A673 (cell line): ENCODE data around the gene TUT7. TPM values are rescaled to one million over a fixed set of nuclear protein-coding genes. Genes with fewer than 3 reads are reported as not detected.

Experiments used
- BruUV-seq: library from RNA; stranded (reverse); fragments of 400-500 nt; replicated peaks from 2 replicates; lab custom pipeline; 2021; lab: Mats Ljungman, UMichigan
- CTCF ChIA-PET: fragments of 300-600 bp; sonication (Branson Sonifier 250); formaldehyde crosslinking; loops from one replicate; lab custom pipeline; 2022; ENCODE audit warnings: antibody characterized with exemption; lab: Charles Lee
- POLR2A ChIA-PET: fragments of 300-600 bp; sonication (Branson Sonifier 250); formaldehyde crosslinking; loops from one replicate; lab custom pipeline; 2022; ENCODE audit warnings: antibody characterized with exemption; ENCODE audit not compliant: low non-redundant PET; lab: Charles Lee
- DNase-seq: peaks from one replicate; pipeline ENCODE4 v3.0.0-alpha.2; 2015; ENCODE audit warnings: low spot score
- H3K27ac ChIP-seq: fragments of 200-600 bp; sonication (generic); 2 replicates; pipeline ENCODE4 v1.5.1; 2016; ENCODE audit warnings: mixed run types, low read depth, mild to moderate bottlenecking, mixed read lengths, antibody characterized with exemption, low read length; ENCODE audit not compliant: poor library complexity, severe bottlenecking
- H3K27me3 ChIP-seq: fragments of 200-600 bp; sonication (generic); replicated peaks from 2 replicates; pipeline ENCODE4 v1.6.1; 2017; ENCODE audit warnings: mixed run types, low read depth, mild to moderate bottlenecking, mixed read lengths, antibody characterized with exemption, low read length; ENCODE audit not compliant: insufficient read depth, poor library complexity
- H3K36me3 ChIP-seq: fragments of 200-600 bp; sonication (generic); 2 replicates; pipeline ENCODE4 v1.6.1; 2016; ENCODE audit warnings: mixed run types, mild to moderate bottlenecking, mixed read lengths, antibody characterized with exemption, low read length; ENCODE audit not compliant: insufficient read depth, poor library complexity, severe bottlenecking
- H3K4me1 ChIP-seq: fragments of 200-600 bp; sonication (generic); 2 replicates; pipeline ENCODE4 v1.6.1; 2017; ENCODE audit warnings: mixed run types, mild to moderate bottlenecking, mixed read lengths, antibody characterized with exemption, low read length; ENCODE audit not compliant: insufficient read depth, poor library complexity, severe bottlenecking
- H3K4me3 ChIP-seq: fragments of 200-600 bp; sonication (generic); 2 replicates; pipeline ENCODE4 v1.5.1; 2016; ENCODE audit warnings: low read depth, mixed run types, mild to moderate bottlenecking, mixed read lengths, low read length; ENCODE audit not compliant: poor library complexity, severe bottlenecking
- H3K9me3 ChIP-seq: fragments of 200-600 bp; sonication (generic); 2 replicates; pipeline ENCODE4 v1.6.1; 2016; ENCODE audit warnings: mixed run types, low read depth, mild to moderate bottlenecking, mixed read lengths, antibody characterized with exemption, low read length; ENCODE audit not compliant: poor library complexity, severe bottlenecking
- EZH2 ChIP-seq: fragments of 200-600 bp; sonication (generic); IDR thresholded peaks from 2 replicates; pipeline ENCODE4 v1.6.1; 2017; ENCODE audit warnings: borderline replicate concordance, low read depth, mild to moderate bottlenecking, mixed read lengths, antibody characterized with exemption, low read length; ENCODE audit not compliant: poor library complexity, severe bottlenecking
- intact Hi-C: fragments of 100-400 bp; cut with micrococcal nuclease; formaldehyde crosslinking; loops from one replicate; pipeline ENCODE4 v1.10.0; 2022; ENCODE audit not compliant: unreplicated experiment
- total RNA-seq: library from RNA; stranded (reverse); gene quantifications from 2 replicates; pipeline ENCODE4 v1.2.3, GENCODE V29; 2021
- TF ChIP-seq, protein P1 (sequence below): fragments of 300-800, 200-600 bp; sonication (generic); conservative IDR thresholded peaks from 2 replicates; pipeline ENCODE4 v1.5.1; 2017; ENCODE audit warnings: low read depth, mild to moderate bottlenecking, antibody characterized with exemption, low read length, moderate library complexity, mixed read lengths

TUT7 gene
- total RNA-seq, 1 experiment from 2014 or later: 22.7 TPM

DNA sequence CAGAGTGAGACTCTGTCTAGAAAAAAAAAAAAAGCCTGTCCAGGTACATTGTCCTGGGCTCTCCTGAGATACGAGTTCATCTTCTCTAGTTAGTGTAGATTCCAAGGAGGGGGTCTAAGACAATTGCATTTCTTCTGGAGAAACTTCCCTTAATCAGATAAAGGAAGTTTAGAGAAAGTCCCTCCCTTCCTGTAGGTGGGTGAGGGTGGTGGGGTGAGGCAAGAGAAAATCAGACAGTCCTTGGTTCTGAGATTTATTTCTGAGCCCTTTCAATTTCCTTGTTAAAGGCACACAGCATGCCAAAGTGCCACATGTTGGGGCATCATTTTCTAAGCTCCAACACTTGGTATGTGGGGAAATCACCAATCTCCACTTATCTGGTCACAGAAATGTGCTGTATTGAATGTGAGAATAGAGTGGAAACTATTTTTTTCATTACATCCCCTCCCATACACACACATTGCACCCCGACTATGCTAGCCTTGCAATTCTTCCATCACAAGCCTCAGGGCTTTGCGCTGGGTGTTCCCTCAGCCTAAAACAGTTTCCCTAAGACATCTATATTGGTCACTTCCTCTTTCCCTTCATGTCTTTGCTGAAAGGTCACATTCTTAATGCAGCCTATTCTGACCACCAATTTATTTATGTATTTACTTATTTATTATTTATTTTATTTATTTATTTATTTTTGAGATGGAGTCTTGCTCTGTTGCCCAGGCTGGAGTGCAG lies 5.1 kb upstream of the TUT7 start:
- ChIA-PET CTCF (no interaction called here), POLR2A (no interaction called here)

DNA sequence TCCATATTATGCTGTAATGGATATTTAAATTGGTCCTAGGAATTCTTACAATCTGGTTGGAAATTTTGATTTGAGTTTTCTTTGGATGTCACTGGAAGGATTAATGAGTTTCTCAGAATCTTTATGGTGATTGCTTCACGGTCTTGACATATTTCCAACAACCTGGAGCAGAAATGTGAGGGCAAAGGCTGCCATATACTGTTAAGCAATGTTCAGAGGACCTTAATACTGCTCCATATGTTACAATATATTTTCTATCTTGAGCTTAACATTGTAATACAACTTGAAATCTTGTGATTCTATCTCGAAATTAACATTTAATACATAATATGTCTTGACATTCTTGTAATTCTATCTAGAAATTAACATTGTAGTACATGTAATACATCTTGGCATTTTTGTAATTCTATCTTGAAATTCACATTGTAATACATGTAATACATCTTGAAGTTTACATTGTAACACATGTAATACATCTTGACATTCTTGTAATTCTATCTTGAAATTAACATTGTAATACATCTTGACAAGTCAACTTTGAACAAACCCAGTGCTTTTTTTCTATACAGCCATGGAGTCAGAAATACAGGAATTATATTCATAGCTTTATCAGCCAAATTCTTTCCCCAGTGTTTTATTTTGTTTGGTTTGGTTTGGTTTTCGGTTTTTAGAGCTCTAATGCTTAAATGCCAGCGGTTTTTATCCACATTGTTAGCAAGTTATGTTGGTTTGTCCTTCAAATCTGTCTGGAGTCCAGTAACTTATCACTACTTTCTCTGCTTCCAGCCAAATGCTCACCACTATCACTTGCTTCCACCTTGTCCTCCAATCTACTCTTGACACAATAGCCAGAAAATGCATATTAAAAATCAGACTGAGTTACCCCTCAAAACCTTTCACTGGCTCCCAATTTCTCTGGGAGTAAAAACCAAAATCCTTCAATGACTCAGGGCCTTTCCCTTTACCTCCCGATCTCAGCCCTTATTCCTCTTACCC lies 3.0 kb upstream of the TUT7 start:
- no peak for DNase-seq
- H3K27me3 ChIP-seq: no peaks in the 10 kb centered on the region
- TF ChIP-seq EZH2: no peak
- TF ChIP-seq, protein P1, sequence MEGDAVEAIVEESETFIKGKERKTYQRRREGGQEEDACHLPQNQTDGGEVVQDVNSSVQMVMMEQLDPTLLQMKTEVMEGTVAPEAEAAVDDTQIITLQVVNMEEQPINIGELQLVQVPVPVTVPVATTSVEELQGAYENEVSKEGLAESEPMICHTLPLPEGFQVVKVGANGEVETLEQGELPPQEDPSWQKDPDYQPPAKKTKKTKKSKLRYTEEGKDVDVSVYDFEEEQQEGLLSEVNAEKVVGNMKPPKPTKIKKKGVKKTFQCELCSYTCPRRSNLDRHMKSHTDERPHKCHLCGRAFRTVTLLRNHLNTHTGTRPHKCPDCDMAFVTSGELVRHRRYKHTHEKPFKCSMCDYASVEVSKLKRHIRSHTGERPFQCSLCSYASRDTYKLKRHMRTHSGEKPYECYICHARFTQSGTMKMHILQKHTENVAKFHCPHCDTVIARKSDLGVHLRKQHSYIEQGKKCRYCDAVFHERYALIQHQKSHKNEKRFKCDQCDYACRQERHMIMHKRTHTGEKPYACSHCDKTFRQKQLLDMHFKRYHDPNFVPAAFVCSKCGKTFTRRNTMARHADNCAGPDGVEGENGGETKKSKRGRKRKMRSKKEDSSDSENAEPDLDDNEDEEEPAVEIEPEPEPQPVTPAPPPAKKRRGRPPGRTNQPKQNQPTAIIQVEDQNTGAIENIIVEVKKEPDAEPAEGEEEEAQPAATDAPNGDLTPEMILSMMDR: no peak
- ChIA-PET POLR2A (no interaction called here), CTCF (no interaction called here)
- H3K4me1 ChIP-seq: peaks cover 11% of the 10 kb centered on the region
- BruUV-seq: no TSS peak
- intact Hi-C loops: no loop called here
- no peak overlapping the region for H3K4me3 ChIP-seq
- H3K36me3 ChIP-seq: no peaks in the 10 kb centered on the region
- no peaks in the 10 kb centered on the region for H3K9me3 ChIP-seq
- no peak overlapping the region for H3K27ac ChIP-seq

More for the DNA sequence above, 5.1 kb upstream of the TUT7 start:
- H3K27ac ChIP-seq: no peak overlapping the region
- H3K4me3 ChIP-seq: no peak overlapping the region
- intact Hi-C loops: no loop called here
- no peaks in the 10 kb centered on the region for H3K27me3 ChIP-seq
- no peak for TF ChIP-seq EZH2
- TF ChIP-seq, protein P1: no peak
- no peaks in the 10 kb centered on the region for H3K9me3 ChIP-seq
- BruUV-seq: no TSS peak
- no peak for DNase-seq
- H3K4me1 ChIP-seq: no peaks in the 10 kb centered on the region
- H3K36me3 ChIP-seq: no peaks in the 10 kb centered on the region

DNA sequence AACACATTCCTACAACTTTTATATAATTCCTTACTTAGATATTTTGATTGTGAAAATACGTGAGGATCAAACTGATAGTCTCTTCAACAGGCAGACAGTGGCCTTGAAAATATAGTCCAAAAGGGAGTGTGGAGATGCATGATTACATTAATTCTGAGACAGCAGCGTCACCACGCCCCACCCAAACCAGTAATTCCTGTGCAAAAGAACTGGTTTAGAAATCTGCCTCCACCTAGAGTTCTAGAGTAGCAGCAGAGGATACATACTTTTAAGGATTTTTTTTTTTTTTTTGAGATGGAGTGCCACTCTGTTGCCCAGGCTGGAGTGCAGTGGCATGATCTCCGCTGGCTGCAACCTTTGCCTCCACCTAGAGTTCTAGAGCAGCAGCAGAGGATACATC lies 1.6 kb upstream of the TUT7 start:
- TF ChIP-seq, protein P1: no peak
- TF ChIP-seq EZH2: no peak
- Histone ChIP-seq H3K36me3 (no peaks in the 10 kb centered on the region), H3K27me3 (no peaks in the 10 kb centered on the region), H3K9me3 (no peaks in the 10 kb centered on the region), H3K27ac (no peak overlapping the region), H3K4me1 (peaks cover 16% of the 10 kb centered on the region), H3K4me3 (no peak overlapping the region)
- CTCF ChIA-PET: no interaction called here
- DNase-seq: no peak
- BruUV-seq: no TSS peak
- POLR2A ChIA-PET: no interaction called here
- intact Hi-C loops: no loop called here
